GM21619 (cell line): ENCODE results near the gene IL1RAPL1.

Experiments used
- ATAC-seq: cut with Tn5 transposase; IDR thresholded peaks from one replicate; pipeline ENCODE4 v1.9.1; 2021; ENCODE audit not compliant: unreplicated experiment

The IL1RAPL1 gene

DNA sequence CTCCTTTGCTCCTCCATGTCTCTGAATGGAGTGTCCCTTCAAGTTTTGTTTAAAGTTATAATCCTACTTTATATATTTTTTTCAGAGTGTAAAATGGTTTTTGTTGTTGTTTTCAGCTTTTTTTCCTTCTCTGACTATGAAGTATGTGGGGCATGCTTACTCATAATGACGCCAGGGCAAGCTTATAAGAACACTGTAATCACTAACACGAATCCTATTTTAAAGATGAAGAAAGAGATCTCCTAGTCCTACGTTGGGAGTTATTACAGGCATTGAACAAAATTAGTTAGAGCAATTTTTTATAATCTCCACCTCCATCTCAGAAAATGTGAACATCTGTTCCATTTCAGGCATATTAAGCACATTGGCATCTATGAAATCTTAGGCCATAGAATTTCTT, 1360.0 kb downstream of the IL1RAPL1 start:
- ATAC-seq: no peak

DNA sequence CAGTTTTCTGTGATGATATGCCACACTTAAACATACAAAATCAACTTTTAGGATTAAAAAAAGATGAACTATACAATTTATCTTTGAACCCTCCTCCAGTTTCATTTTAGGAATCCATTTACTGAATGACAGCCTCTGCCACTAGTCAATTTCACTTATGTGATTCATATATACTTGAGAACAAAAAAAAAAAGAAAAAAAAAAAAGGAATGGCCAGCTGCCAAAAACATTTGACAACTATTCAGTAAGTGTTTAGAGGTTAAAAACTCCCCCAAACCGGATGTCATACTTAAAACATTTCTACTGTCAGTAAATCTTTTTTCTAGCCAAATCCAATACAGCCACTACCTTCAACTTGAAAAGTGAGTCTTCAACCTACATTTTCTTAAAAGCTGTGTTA, 1361.4 kb downstream of the IL1RAPL1 start:
- no peak for ATAC-seq

DNA sequence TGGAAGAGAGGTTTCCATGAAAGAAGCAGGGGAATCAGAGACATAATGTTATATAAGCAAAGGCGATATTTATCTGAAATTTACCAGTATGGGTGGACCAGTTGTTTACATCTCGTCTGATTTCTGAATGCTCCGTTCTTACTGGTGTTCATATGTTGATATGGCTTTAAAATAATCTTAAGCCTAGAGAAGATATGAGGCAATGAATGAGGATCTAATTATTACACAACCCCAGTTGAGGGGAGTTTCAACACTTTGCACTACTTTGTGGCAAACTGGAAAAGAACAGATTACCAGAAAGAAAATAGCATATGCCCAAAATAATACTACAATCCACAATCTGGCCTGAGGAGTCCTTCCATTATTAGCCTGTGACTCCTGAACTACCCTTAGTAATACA, 1364.8 kb downstream of the IL1RAPL1 start:
- ATAC-seq: no peak

GRCh38 chrX:29962061-29962460, 1374.8 kb downstream of the IL1RAPL1 start:
- ATAC-seq: no peak

DNA sequence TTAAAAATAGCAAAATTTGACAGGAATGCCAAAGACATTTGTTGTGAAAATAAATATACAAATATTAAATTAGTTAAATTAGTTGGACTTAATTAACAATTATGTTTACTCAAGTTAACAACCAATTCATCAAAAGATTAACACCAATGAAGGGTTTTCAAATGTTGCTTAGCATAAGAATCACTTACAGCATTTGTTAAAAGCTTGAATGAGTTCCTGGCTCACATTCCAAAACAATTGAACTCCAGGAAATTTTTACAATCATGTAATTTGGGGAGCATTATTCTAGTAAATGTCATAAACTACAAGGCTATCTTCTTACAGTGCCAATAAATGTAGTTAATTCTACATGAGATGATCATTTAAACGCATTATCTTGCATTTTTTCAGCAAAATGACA, 1378.4 kb downstream of the IL1RAPL1 start:
- ATAC-seq: no peak

- ATAC-seq: no peak
Measured at GRCh38 chrX:29992083-29992482, 1404.8 kb downstream of the IL1RAPL1 start.

- ATAC-seq: no peak
Measured at GRCh38 chrX:30005813-30006212, 1418.6 kb downstream of the IL1RAPL1 start.
